GM21619 (cell line): Measurements from ENCODE around the gene PCDHGA5.
"Not testable (repeated sequence)": the region's sequence is repeated elsewhere in the genome, so short reads cannot be mapped to it uniquely, and the experiment has no call there.

Source experiments
- ATAC-seq: cut with Tn5 transposase; IDR thresholded peaks from one replicate; pipeline ENCODE4 v1.9.1; 2021; ENCODE audit not compliant: unreplicated experiment

Gene PCDHGA5

GRCh38 chr5:141349917-141350619, 13.9 kb upstream of the PCDHGA5 start, which contains the start of gene PCDHGB1:
PCDHGB1 (plus strand) TSS chr5:141350099; CDS start chr5:141350261, 162 bp downstream.
- ATAC-seq: no peak

- ATAC-seq: no peak
These were observed 12.4 kb upstream of the PCDHGA5 start for GRCh38 chr5:141351591-141351990.

GRCh38 chr5:141354900-141355469, 9.0 kb upstream of the PCDHGA5 start, which contains the start of gene PCDHGA4:
PCDHGA4 (plus strand) TSS chr5:141355021; CDS start chr5:141355108, 87 bp downstream.
- ATAC-seq: no peak

GRCh38 chr5:141355641-141356040, 8.3 kb upstream of the PCDHGA5 start:
- no peak for ATAC-seq

GRCh38 chr5:141356133-141356532, 7.8 kb upstream of the PCDHGA5 start:
- no peak for ATAC-seq

- ATAC-seq: no peak
These were observed 7.0 kb upstream of the PCDHGA5 start for GRCh38 chr5:141356950-141357349.

GRCh38 chr5:141359790-141360426, 4.1 kb upstream of the PCDHGA5 start, which contains the start of gene PCDHGB2:
PCDHGB2 (plus strand) TSS chr5:141359994; CDS start chr5:141360136, 142 bp downstream.
- ATAC-seq: peak; percentile 84

- no peak for ATAC-seq
These were observed 3.3 kb upstream of the PCDHGA5 start for GRCh38 chr5:141360685-141361084.

GRCh38 chr5:141362719-141363118, 1.2 kb upstream of the PCDHGA5 start:
- no peak for ATAC-seq

GRCh38 chr5:141366016-141366896, 2.3 kb downstream of the PCDHGA5 start:
- no peak for ATAC-seq

GRCh38 chr5:141369994-141370848, 6.3 kb downstream of the PCDHGA5 start, which contains the start of gene PCDHGB3:
PCDHGB3 (plus strand) TSS chr5:141370242; CDS start chr5:141370395, 153 bp downstream.
- ATAC-seq: peak; percentile 97

GRCh38 chr5:141371572-141372475, 7.9 kb downstream of the PCDHGA5 start:
- ATAC-seq: no peak

- no peak for ATAC-seq
These were observed 9.8 kb downstream of the PCDHGA5 start, which contains the start of gene PCDHGA6 for GRCh38 chr5:141373673-141374317. PCDHGA6 (plus strand) TSS chr5:141373891; CDS start chr5:141374084, 193 bp downstream.

- ATAC-seq: no peak
These were observed 10.7 kb downstream of the PCDHGA5 start for GRCh38 chr5:141374627-141375026.

GRCh38 chr5:141375444-141376155, 11.6 kb downstream of the PCDHGA5 start:
- ATAC-seq: not testable (repeated sequence)

GRCh38 chr5:141382469-141383294, 18.7 kb downstream of the PCDHGA5 start, which contains the start of gene PCDHGA7:
PCDHGA7 (plus strand) TSS chr5:141382742; CDS start chr5:141382900, 158 bp downstream.
- ATAC-seq: no peak

- no peak for ATAC-seq
These were observed 19.4 kb downstream of the PCDHGA5 start for GRCh38 chr5:141383345-141383744.
